OCI-LY3 (cell line): ENCODE data around the gene PGGHG.

ENCODE experiments used
- H2AFZ ChIP-seq: fragments of 200-600, 300-600 bp; shearing (Covaris generic); 2 replicates; pipeline ENCODE4 v1.6.0; 2014; ENCODE audit warnings: antibody characterized with exemption, low read depth, low read length
- H3K27ac ChIP-seq: fragments of 200-600, 300-600 bp; sonication (generic); 2 replicates; pipeline ENCODE4 v1.5.1; 2014; ENCODE audit warnings: mild to moderate bottlenecking, low read length, moderate library complexity, mixed read lengths
- H3K27me3 ChIP-seq: fragments of 200-600, 300-600 bp; sonication (generic); 2 replicates; pipeline ENCODE4 v1.6.1; 2014; ENCODE audit warnings: low read depth, low read length, mixed read lengths
- H3K36me3 ChIP-seq: fragments of 200-600, 300-600 bp; sonication (generic); replicated peaks from 2 replicates; pipeline ENCODE3; 2014; ENCODE audit warnings: low read depth, low read length, mixed read lengths
- H3K4me1 ChIP-seq: fragments of 300-600, 200-600 bp; sonication (generic); 2 replicates; pipeline ENCODE4 v1.6.1; 2014; ENCODE audit warnings: low read length, mixed read lengths
- H3K4me2 ChIP-seq: fragments of 200-600, 300-600 bp; sonication (generic); 2 replicates; pipeline ENCODE4 v1.6.1; 2014; ENCODE audit warnings: low read length, mixed read lengths
- H3K4me3 ChIP-seq: fragments of 300-600, 200-600 bp; sonication (generic); 2 replicates; pipeline ENCODE4 v1.5.1; 2014; ENCODE audit warnings: antibody characterized with exemption, mild to moderate bottlenecking, low read length, moderate library complexity
- H3K79me2 ChIP-seq: fragments of 300-600, 200-600 bp; shearing (Covaris generic); 2 replicates; pipeline ENCODE4 v1.6.1; 2014; ENCODE audit warnings: mild to moderate bottlenecking, low read length, mixed read lengths
- H3K9ac ChIP-seq: fragments of 300-600, 200-600 bp; shearing (Covaris generic); 2 replicates; pipeline ENCODE4 v1.6.0; 2014; ENCODE audit warnings: mild to moderate bottlenecking, low read length, moderate library complexity
- H3K9me3 ChIP-seq: fragments of 200-600, 300-600 bp; shearing (Covaris generic); 2 replicates; pipeline ENCODE4 v1.6.1; 2014; ENCODE audit warnings: low read length, mixed read lengths; ENCODE audit not compliant: insufficient read depth
- H4K20me1 ChIP-seq: fragments of 200-600, 300-600 bp; sonication (generic); 2 replicates; pipeline ENCODE4 v1.6.1; 2016; ENCODE audit warnings: low read length, mixed read lengths; ENCODE audit not compliant: insufficient read depth
- EZH2phosphoT487 ChIP-seq: fragments of 200-600 bp; shearing (Covaris generic); IDR thresholded peaks from 2 replicates; pipeline ENCODE4 v1.6.1; 2018; ENCODE audit warnings: antibody characterized with exemption, mixed run types, low read depth
- TF ChIP-seq, protein P1 (sequence below): fragments of 200-600, 300-600 bp; sonication (generic); IDR thresholded peaks from 2 replicates; pipeline ENCODE4 v1.5.1; 2014; ENCODE audit warnings: antibody characterized with exemption, low read length, low read depth

Gene PGGHG

DNA sequence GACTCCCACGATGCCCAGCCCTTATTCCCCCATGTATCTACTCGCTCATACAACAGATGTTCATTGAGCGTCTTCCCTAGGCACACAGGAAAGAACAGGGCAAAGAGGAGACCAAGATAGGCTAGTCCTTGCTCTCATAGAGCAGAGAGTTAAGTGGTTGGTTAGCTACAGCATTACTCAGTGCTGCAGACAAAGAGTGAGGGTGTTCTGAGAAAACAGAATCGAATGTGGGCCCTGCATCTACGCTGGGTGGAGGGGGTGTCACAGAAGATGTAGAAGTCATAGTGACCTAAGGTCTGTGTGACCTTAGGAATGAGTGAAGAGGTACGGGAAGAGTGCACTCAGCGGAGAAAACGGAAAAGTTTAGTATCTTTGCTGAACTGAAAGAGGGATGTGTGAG, 39.9 kb upstream of the PGGHG start:
- Histone ChIP-seq H4K20me1 (no peaks in the 10 kb centered on the region), H3K36me3 (peaks cover 67% of the 10 kb centered on the region)

GRCh38 chr11:250274-250673, 38.7 kb upstream of the PGGHG start:
- Histone ChIP-seq H3K9ac (no peak overlapping the region), H3K9me3 (no peaks in the 10 kb centered on the region), H2AFZ (no peak overlapping the region), H3K36me3 (peaks cover 59% of the 10 kb centered on the region), H3K79me2 (no peaks in the 10 kb centered on the region), H3K4me3 (no peak overlapping the region), H4K20me1 (no peaks in the 10 kb centered on the region), H3K27ac (no peak overlapping the region), H3K4me2 (no peak overlapping the region), H3K4me1 (no peaks in the 10 kb centered on the region), H3K27me3 (no peaks in the 10 kb centered on the region)
- no peak for TF ChIP-seq EZH2phosphoT487
- TF ChIP-seq, protein P1, sequence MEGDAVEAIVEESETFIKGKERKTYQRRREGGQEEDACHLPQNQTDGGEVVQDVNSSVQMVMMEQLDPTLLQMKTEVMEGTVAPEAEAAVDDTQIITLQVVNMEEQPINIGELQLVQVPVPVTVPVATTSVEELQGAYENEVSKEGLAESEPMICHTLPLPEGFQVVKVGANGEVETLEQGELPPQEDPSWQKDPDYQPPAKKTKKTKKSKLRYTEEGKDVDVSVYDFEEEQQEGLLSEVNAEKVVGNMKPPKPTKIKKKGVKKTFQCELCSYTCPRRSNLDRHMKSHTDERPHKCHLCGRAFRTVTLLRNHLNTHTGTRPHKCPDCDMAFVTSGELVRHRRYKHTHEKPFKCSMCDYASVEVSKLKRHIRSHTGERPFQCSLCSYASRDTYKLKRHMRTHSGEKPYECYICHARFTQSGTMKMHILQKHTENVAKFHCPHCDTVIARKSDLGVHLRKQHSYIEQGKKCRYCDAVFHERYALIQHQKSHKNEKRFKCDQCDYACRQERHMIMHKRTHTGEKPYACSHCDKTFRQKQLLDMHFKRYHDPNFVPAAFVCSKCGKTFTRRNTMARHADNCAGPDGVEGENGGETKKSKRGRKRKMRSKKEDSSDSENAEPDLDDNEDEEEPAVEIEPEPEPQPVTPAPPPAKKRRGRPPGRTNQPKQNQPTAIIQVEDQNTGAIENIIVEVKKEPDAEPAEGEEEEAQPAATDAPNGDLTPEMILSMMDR: no peak

More for the DNA sequence above, 39.9 kb upstream of the PGGHG start:
- Histone ChIP-seq H2AFZ (no peak overlapping the region), H3K27me3 (no peaks in the 10 kb centered on the region), H3K4me3 (no peak overlapping the region), H3K9ac (no peak overlapping the region), H3K4me1 (no peaks in the 10 kb centered on the region), H3K4me2 (no peak overlapping the region), H3K9me3 (no peaks in the 10 kb centered on the region), H3K27ac (no peak overlapping the region), H3K79me2 (no peaks in the 10 kb centered on the region)
- no peak for TF ChIP-seq EZH2phosphoT487
- TF ChIP-seq, protein P1: no peak

DNA sequence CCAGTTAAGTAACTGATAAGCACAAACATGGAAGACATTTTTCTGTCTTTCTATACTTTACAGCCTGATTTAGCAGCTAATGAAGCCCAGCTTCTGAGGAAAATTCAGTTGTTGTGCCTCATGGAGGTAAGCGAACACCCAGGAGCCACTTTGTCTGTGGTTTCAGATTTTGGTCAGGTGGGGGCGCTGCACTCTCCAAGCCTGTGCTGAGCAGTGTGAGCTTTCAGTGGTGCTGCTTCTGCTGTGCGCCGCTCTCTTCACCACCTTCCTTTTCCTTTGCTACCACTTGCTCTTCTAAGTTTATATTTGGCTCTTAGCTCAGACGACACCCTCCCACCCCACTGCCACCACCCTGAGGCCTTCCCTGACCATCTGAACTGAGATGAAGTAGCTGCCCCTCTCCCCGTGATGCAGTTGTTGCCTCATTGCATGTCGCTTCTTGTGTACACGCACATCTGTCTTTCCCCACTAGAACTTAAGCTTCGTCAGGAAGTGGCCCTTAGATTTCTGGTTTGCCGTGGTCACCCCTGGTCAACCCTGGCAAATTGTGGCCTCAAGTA, 38.1 kb upstream of the PGGHG start:
- no peaks in the 10 kb centered on the region for H3K9me3 ChIP-seq
- H3K27ac ChIP-seq: no peak overlapping the region
- no peak overlapping the region for H3K4me3 ChIP-seq
- H4K20me1 ChIP-seq: no peaks in the 10 kb centered on the region
- H3K79me2 ChIP-seq: no peaks in the 10 kb centered on the region
- H3K4me2 ChIP-seq: no peak overlapping the region
- H3K36me3 ChIP-seq: peaks cover 54% of the 10 kb centered on the region
- no peak overlapping the region for H2AFZ ChIP-seq
- TF ChIP-seq, protein P1: peak; percentile 85
- TF ChIP-seq EZH2phosphoT487: no peak
- H3K9ac ChIP-seq: no peak overlapping the region
- no peaks in the 10 kb centered on the region for H3K4me1 ChIP-seq
- H3K27me3 ChIP-seq: no peaks in the 10 kb centered on the region

DNA sequence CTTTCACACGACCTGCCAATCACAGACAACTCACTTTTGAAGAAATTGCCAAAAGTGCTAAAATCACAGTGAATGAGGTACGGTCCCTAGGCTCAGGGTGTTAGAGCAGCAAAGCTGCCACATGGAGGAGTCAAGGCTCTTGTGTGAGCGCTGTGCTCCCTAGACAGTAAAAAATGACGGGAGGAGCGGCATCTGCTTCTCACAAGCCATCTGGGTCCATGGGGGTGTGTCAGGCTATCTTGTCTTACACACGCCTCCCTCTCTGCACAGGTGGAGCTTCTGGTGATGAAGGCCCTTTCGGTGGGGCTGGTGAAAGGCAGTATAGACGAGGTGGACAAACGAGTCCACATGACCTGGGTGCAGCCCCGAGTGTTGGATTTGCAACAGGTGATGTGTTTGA, 37.4 kb upstream of the PGGHG start:
- Histone ChIP-seq H3K4me2 (no peak overlapping the region), H4K20me1 (no peaks in the 10 kb centered on the region), H3K36me3 (peaks cover 49% of the 10 kb centered on the region), H3K79me2 (no peaks in the 10 kb centered on the region), H3K9me3 (no peaks in the 10 kb centered on the region), H3K4me1 (no peaks in the 10 kb centered on the region), H3K27ac (no peak overlapping the region), H3K4me3 (no peak overlapping the region), H3K27me3 (no peaks in the 10 kb centered on the region), H2AFZ (no peak overlapping the region), H3K9ac (no peak overlapping the region)
- TF ChIP-seq EZH2phosphoT487: no peak
- TF ChIP-seq, protein P1: no peak
